LNCAP (cell line): ENCODE measurements around the gene ALPK3.

Experiments used
- CTCF ChIP-seq: fragments of 450-650 bp; IDR thresholded peaks from 2 replicates; pipeline ENCODE4 v1.5.1; 2017; ENCODE audit warnings: mild to moderate bottlenecking

ALPK3 gene

GRCh38 chr15:84862214-84862975 lies 45.2 kb downstream of the ALPK3 start:
- no peak for TF ChIP-seq CTCF

GRCh38 chr15:84863565-84864443 lies 46.6 kb downstream of the ALPK3 start:
- TF ChIP-seq CTCF: no peak

- no peak for TF ChIP-seq CTCF
Measured at GRCh38 chr15:84864444-84864795, 47.3 kb downstream of the ALPK3 start.

- no peak for TF ChIP-seq CTCF
Measured at GRCh38 chr15:84865074-84865569, 48.0 kb downstream of the ALPK3 start.

- TF ChIP-seq CTCF: no peak
Measured at GRCh38 chr15:84868037-84868880, 51.1 kb downstream of the ALPK3 start.

GRCh38 chr15:84869510-84869909 lies 52.4 kb downstream of the ALPK3 start:
- TF ChIP-seq CTCF: no peak

GRCh38 chr15:84871428-84871985 lies 54.4 kb downstream of the ALPK3 start:
- no peak; the same call in 1 of the 2 replicates for TF ChIP-seq CTCF
